ENCODE measurements around the gene LIN28B. TPM values are rescaled to one million over a fixed set of nuclear protein-coding genes. Genes with fewer than 3 reads are reported as not detected.
A peak's percentile ranks its signal among the peaks of the same experiment; 100 is the strongest.

LIN28B gene
- total RNA-seq, 2 donors from 2014 or later = not detected

DNA sequence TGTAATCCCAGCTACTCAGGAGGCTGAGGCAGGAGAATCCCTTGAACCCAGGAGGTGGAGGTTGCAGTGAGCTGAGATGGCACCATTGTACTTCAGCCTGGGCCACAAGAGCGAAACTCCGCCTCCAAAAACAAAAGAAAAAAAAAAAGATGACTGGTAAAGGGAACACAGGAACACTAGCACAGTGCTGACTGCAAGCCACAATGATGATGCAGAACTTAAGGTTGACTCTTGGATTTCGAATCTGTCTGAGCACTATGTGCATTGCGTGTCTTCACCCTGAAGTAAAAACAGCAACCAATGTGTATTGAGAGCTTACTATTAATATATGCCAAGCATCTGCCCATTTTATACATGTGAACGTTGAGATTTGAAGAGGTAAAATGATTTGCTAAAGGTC lies 27.6 kb upstream of the LIN28B start:
- H3K9me3 ChIP-seq = no peaks in the 10 kb centered on the region
- H3K27ac ChIP-seq = no peak overlapping the region
- no peaks in the 10 kb centered on the region for H3K4me1 ChIP-seq
- no peak overlapping the region for H3K4me3 ChIP-seq
- H3K27me3 ChIP-seq = no peaks in the 10 kb centered on the region
- TF ChIP-seq, protein P1, sequence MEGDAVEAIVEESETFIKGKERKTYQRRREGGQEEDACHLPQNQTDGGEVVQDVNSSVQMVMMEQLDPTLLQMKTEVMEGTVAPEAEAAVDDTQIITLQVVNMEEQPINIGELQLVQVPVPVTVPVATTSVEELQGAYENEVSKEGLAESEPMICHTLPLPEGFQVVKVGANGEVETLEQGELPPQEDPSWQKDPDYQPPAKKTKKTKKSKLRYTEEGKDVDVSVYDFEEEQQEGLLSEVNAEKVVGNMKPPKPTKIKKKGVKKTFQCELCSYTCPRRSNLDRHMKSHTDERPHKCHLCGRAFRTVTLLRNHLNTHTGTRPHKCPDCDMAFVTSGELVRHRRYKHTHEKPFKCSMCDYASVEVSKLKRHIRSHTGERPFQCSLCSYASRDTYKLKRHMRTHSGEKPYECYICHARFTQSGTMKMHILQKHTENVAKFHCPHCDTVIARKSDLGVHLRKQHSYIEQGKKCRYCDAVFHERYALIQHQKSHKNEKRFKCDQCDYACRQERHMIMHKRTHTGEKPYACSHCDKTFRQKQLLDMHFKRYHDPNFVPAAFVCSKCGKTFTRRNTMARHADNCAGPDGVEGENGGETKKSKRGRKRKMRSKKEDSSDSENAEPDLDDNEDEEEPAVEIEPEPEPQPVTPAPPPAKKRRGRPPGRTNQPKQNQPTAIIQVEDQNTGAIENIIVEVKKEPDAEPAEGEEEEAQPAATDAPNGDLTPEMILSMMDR (IDR thresholded peaks at IDR 0.05) = no peak
- H3K36me3 ChIP-seq = no peaks in the 10 kb centered on the region
- no peak for DNase-seq (ENCODE audit: low spot score)

DNA sequence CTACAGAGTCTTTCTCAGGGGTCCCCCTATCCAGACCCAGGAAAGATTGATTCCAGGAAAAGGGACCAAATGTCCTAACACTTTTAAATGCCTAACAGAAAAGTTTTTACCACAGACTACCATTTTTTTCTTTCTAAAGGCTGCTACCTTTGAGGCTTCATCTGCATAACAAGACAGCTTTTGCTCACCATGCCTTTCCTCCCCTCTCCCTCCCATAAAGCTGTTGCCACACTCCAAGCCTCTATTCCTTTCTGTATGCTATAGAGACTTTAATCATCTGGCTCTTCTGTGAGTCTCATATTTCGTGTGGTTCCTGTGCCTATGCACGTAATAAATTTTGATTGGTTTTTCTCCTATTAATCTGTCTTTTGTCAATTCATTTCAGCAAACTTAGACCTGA lies 26.0 kb upstream of the LIN28B start:
- Histone ChIP-seq H3K27me3 (no peaks in the 10 kb centered on the region), H3K27ac (no peak overlapping the region), H3K4me1 (no peaks in the 10 kb centered on the region), H3K36me3 (no peaks in the 10 kb centered on the region), H3K4me3 (no peak overlapping the region), H3K9me3 (no peaks in the 10 kb centered on the region)
- TF ChIP-seq, protein P1 (IDR thresholded peaks at IDR 0.05) = no peak
- no peak for DNase-seq (ENCODE audit: low spot score)

DNA sequence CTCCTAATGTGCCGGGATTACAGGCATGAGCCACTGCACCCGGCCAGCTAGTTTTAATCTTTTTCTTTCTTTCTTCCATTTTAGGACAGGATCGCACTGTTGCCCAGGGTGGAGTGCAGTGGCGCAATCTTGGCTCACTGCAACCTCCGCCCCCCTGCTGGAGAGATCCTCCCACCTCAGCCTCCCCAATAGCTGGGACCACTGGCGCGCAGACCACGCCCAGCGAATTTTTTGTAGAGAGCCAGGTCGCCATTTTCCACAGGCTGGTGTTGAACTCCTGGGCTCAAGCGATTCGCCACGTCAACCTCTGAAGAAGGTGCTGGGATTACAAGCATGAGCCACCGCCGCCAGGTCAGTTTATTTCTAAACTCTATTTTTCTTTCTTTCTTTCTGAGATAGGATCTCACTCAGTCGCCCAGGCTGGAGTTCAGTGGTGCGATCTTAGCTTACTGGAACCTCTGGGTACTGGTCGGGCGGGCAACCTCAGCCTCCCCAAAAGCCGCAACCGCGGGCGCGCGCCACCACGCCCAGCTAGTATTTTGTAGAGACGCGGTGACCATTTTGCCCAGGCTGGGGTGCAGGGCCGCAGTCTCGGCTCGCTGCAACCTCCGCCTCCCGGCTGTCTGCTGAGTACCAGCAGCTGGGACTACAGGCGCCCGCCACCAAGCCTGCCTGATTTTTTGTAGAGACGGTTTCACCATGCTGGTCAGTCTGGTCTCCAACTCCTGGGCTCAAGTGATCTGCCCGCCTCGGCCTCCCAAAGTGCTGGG lies 20.0 kb upstream of the LIN28B start:
- H3K27me3 ChIP-seq = peaks cover 10 to 13% of the 10 kb centered on the region in 2 donors
- DNase-seq (ENCODE audit: low spot score) = no peak
- H3K4me1 ChIP-seq = peaks cover 0 to 6% of the 10 kb centered on the region in 2 donors
- TF ChIP-seq, protein P1 (IDR thresholded peaks at IDR 0.05) = no peak
- H3K4me3 ChIP-seq = no peak overlapping the region
- H3K9me3 ChIP-seq = peaks cover 0 to 13% of the 10 kb centered on the region in 2 donors
- H3K27ac ChIP-seq = no peak overlapping the region
- H3K36me3 ChIP-seq = no peaks in the 10 kb centered on the region

DNA sequence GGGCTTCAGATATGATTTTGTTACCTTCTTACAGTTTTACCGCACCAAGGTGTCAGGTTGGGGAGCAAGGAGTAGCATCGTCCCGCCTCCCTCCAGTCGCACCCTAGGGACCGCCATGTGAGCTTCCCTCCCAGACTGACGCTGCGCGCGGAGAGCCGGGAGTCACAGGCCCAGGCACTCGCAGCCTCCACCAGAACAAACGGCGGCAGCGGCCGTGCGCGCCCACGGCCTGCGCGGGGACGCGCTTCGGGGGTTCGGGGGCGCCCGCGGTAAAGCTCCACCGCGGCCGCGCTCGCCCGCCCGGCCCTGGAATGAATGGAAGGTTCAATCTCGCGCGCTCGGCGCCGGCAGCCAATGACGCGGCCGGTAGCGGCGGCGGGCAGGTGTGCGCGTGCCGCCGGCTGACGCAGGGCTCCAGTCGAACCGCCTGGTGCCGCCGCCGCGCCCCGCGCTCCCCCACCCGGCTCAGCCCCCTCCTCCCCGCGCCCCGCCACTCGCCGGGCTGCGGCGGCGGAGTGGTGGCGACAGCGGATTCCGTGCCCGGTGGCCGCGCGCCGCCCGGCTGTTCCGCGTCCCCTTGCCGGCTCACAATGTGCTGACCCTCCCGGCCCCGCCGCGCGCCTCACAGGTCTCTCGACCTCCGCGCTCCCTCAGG lies 16.5 kb upstream of the LIN28B start:
- H3K27me3 ChIP-seq = peaks cover 20% of the 10 kb centered on the region in 2 donors
- H3K4me3 ChIP-seq = peak overlapping the region; percentile 1 to 41
- H3K27ac ChIP-seq = no peak overlapping the region
- peaks cover 0 to 6% of the 10 kb centered on the region in 2 donors for H3K4me1 ChIP-seq
- TF ChIP-seq, protein P1 (IDR thresholded peaks at IDR 0.05) = no peak
- DNase-seq (ENCODE audit: low spot score) = no peak
- H3K36me3 ChIP-seq = no peaks in the 10 kb centered on the region
- peaks cover 0 to 13% of the 10 kb centered on the region in 2 donors for H3K9me3 ChIP-seq

DNA sequence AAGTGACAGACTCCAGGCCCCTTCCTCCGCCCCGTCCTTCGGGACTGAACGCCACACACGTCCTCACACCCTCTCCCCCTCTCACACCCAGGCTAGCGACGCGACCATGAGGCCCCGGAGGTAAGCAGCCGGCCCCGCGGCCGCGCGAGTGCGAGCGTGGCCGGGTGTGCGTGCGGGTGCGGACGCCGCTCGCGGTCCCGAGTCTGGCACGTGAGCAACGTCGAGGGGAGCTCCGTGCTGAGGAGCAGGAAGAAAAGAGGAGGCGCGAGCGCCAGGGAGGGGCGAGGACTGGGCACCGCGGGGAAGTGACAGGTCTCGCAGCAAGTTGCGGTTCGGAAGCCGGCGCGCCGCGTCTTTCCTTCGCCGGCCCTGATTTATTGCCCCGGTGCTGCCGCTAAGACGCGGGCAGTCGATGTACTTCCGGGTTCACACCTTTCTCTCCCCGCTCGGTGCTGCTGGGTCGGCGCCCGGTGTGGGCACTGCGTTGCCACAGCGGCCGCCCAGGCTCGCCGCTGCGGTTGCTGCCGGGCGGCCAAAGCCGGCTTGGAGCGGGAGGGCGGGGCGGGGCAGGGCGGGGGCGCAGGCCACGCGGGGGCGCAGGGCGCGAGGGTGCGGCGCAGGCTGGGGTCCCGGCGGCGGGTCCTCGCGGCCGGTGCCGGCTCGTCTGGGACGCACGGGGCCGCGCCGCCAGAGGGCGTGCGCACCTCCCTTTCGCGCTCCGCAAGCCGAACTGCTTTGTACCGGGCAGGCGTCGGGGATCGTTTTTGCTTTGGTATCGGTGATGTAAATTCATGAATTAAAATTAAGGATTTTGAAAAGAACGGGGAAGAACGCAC lies 15.8 kb upstream of the LIN28B start:
- TF ChIP-seq, protein P1 (IDR thresholded peaks at IDR 0.05) = peak; percentile 24 to 56
- no peaks in the 10 kb centered on the region for H3K36me3 ChIP-seq
- DNase-seq (ENCODE audit: low spot score) = no peak
- H3K27me3 ChIP-seq = peaks cover 20% of the 10 kb centered on the region in 2 donors
- H3K4me3 ChIP-seq = peak overlapping the region; percentile 1 to 41
- no peak overlapping the region for H3K27ac ChIP-seq
- H3K9me3 ChIP-seq = peaks cover 0 to 13% of the 10 kb centered on the region in 2 donors
- H3K4me1 ChIP-seq = peaks cover 0 to 6% of the 10 kb centered on the region in 2 donors
